Measurements from ENCODE around the gene AFAP1. TPM values are rescaled to one million over a fixed set of nuclear protein-coding genes. Genes with fewer than 3 reads are reported as not detected.

Gene AFAP1
- total and polyA plus RNA-seq, 2 donors (not counting 1 experiment from before 2014, with no cell fraction given) = 0.03 to 0.44 TPM

DNA sequence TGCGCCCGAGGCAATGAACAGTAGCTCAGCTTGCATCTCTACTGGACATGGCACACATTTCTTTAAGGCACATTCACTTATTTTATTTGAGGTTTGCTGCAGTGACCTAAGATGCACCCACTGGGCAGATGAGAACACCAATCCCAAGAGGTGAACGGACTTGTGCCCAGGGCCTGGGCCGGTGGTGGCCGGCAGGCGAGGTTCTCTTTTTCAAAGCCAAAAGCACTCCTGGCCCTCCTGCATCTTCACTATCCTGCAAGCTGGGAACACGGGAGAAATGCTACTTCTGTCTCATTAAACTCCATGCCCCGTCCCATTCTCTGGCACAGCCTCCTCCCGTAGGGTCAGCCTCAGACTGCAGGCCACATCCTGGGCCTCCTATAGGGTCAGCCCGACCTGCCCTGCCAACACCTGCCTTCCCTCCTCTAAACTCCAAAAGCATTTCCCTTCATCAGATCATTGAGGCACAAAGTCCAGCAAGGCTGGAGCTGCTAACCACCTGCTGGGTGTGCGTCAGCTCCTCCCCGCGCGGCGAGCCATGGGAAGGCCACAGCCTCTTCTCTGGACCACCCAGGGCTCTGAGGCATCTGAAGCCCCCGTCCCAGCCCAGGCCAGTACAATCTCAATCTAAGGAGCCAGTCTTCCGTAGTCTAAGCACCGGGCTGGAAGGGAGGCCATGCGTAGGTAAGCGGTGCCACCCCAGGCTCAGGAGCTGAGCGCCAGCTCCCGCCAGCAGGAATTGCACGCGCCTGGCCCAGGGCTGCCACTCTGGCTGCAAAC is 166.1 kb downstream of the AFAP1 start:
- H4K20me1 ChIP-seq (ENCODE audit: control insufficient read depth, insufficient read depth, low read length, poor library complexity, severe bottlenecking) = no peaks in the 10 kb centered on the region
- no peak for DNase-seq
- no peak overlapping the region for H3K4me3 Mint-ChIP-seq
- ChIA-PET CTCF (no interaction called here), POLR2A (no interaction called here)
- H3K4me3 ChIP-seq (ENCODE audit: control extremely low read depth in 1 of 5, extremely low read depth in 1 of 5, insufficient read depth in 1 of 5, low read depth in 2 of 5, low read length in 4 of 5) = no peak overlapping the region
- 88% methylated on average over 24 of the region's 24 CpGs for WGBS (ENCODE audit: insufficient coverage)
- H3K36me3 ChIP-seq (replicated peaks in 1 of 2; ENCODE audit: control extremely low read depth in 1 of 2, control insufficient read depth in 1 of 2, extremely low read depth in 1 of 2, insufficient read depth in 2 of 2, low read length in 1 of 2) = no peaks in the 10 kb centered on the region
- H3K27me3 ChIP-seq (replicated peaks in 1 of 4; ENCODE audit: control extremely low read depth in 1 of 4, control insufficient read depth in 3 of 4, insufficient read depth in 4 of 4, low read length in 3 of 4) = no peaks in the 10 kb centered on the region
- no peak for ATAC-seq (ENCODE audit: low read depth)
- TF ChIP-seq, protein P1, sequence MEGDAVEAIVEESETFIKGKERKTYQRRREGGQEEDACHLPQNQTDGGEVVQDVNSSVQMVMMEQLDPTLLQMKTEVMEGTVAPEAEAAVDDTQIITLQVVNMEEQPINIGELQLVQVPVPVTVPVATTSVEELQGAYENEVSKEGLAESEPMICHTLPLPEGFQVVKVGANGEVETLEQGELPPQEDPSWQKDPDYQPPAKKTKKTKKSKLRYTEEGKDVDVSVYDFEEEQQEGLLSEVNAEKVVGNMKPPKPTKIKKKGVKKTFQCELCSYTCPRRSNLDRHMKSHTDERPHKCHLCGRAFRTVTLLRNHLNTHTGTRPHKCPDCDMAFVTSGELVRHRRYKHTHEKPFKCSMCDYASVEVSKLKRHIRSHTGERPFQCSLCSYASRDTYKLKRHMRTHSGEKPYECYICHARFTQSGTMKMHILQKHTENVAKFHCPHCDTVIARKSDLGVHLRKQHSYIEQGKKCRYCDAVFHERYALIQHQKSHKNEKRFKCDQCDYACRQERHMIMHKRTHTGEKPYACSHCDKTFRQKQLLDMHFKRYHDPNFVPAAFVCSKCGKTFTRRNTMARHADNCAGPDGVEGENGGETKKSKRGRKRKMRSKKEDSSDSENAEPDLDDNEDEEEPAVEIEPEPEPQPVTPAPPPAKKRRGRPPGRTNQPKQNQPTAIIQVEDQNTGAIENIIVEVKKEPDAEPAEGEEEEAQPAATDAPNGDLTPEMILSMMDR (IDR thresholded peaks at IDR 0.05) = no peak
- TF ChIP-seq EZH2 (IDR thresholded peaks at IDR 0.05; ENCODE audit: borderline replicate concordance, insufficient read depth, low read depth, low read length, poor library complexity, severe bottlenecking) = no peak
- H3K9me3 Mint-ChIP-seq (ENCODE audit: insufficient read depth) = no peaks in the 10 kb centered on the region
- H3K4me1 ChIP-seq (ENCODE audit: control insufficient read depth in 2 of 2, insufficient read depth in 2 of 2, low read length in 2 of 2) = no peaks in the 10 kb centered on the region
- no peak overlapping the region for H3K27ac ChIP-seq (ENCODE audit: low read length in 2 of 2)
- no peaks in the 10 kb centered on the region for H3K9me3 ChIP-seq (ENCODE audit: control extremely low read depth in 1 of 3, control insufficient read depth in 2 of 3, insufficient read depth in 1 of 3, low read length in 2 of 3)
- H3K4me2 ChIP-seq (replicated peaks; ENCODE audit: low read depth, low read length, poor library complexity, severe bottlenecking) = no peak overlapping the region
- intact Hi-C loops (cut with micrococcal nuclease) = no loop called here
- no peak overlapping the region for H3K9ac ChIP-seq (ENCODE audit: low read length)
- no peaks in the 10 kb centered on the region for H3K79me2 ChIP-seq (ENCODE audit: control insufficient read depth, insufficient read depth, low read length)
- no peaks in the 10 kb centered on the region for H3K4me1 Mint-ChIP-seq
- H3K27ac Mint-ChIP-seq = no peak overlapping the region
- no peak overlapping the region for H2AFZ ChIP-seq (ENCODE audit: insufficient read depth, low read depth, low read length, poor library complexity, severe bottlenecking)
- H3K27me3 Mint-ChIP-seq = peaks cover 14% of the 10 kb centered on the region

DNA sequence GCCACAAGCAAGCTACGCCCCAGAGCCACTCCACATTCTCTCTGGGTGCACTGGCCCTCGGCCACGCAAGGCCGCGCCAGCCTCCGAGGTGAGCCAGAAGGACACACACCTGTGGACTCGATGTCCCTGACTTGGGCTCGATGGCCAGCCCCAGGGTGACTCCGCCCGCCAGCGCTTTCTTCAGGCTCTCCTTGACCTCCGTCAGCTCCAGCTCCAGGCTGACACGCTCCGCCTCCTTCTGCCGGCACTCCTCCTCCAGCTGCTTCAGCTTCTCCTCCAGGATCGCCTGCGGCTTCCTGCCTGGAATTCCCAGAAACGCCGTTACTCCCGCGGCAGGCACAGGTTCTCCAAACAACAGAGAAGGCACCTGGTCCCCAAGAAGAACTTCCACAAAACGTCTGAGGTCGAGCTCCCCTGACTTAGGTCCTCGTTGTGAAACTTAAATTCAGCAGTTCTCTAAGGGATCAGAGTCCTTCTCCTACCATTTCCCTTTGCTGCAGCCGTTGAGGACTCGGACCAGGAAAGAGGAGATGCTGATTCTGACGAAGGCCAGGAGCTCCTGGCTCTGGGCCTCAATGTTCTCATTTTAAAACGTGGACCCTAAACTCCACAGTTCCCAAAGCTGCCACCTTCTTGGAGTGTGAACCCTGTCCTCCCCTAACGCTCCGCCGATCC is 166.8 kb downstream of the AFAP1 start:
- Histone ChIP-seq H3K27me3 (replicated peaks in 1 of 4; ENCODE audit: control extremely low read depth in 1 of 4, control insufficient read depth in 3 of 4, insufficient read depth in 4 of 4, low read length in 3 of 4) (no peaks in the 10 kb centered on the region), H3K4me1 (ENCODE audit: control insufficient read depth in 2 of 2, insufficient read depth in 2 of 2, low read length in 2 of 2) (no peaks in the 10 kb centered on the region), H4K20me1 (ENCODE audit: control insufficient read depth, insufficient read depth, low read length, poor library complexity, severe bottlenecking) (no peaks in the 10 kb centered on the region), H3K79me2 (ENCODE audit: control insufficient read depth, insufficient read depth, low read length) (no peaks in the 10 kb centered on the region), H2AFZ (ENCODE audit: insufficient read depth, low read depth, low read length, poor library complexity, severe bottlenecking) (no peak overlapping the region), H3K27ac (ENCODE audit: low read length in 2 of 2) (no peak overlapping the region), H3K9ac (ENCODE audit: low read length) (no peak overlapping the region), H3K36me3 (replicated peaks in 1 of 2; ENCODE audit: control extremely low read depth in 1 of 2, control insufficient read depth in 1 of 2, extremely low read depth in 1 of 2, insufficient read depth in 2 of 2, low read length in 1 of 2) (no peaks in the 10 kb centered on the region), H3K4me2 (replicated peaks; ENCODE audit: low read depth, low read length, poor library complexity, severe bottlenecking) (no peak overlapping the region), H3K4me3 (ENCODE audit: control extremely low read depth in 1 of 5, extremely low read depth in 1 of 5, insufficient read depth in 1 of 5, low read depth in 2 of 5, low read length in 4 of 5) (no peak overlapping the region), H3K9me3 (ENCODE audit: control extremely low read depth in 1 of 3, control insufficient read depth in 2 of 3, insufficient read depth in 1 of 3, low read length in 2 of 3) (no peaks in the 10 kb centered on the region)
- ChIA-PET CTCF (no interaction called here), POLR2A (no interaction called here)
- Mint-ChIP-seq H3K27ac (no peak overlapping the region), H3K9me3 (ENCODE audit: insufficient read depth) (no peaks in the 10 kb centered on the region), H3K4me1 (no peaks in the 10 kb centered on the region), H3K4me3 (no peak overlapping the region), H3K27me3 (peaks cover 14% of the 10 kb centered on the region)
- no peak for TF ChIP-seq EZH2 (IDR thresholded peaks at IDR 0.05; ENCODE audit: borderline replicate concordance, insufficient read depth, low read depth, low read length, poor library complexity, severe bottlenecking)
- TF ChIP-seq, protein P1 (IDR thresholded peaks at IDR 0.05) = no peak
- intact Hi-C loops (cut with micrococcal nuclease) = no loop called here
- no peak for DNase-seq
- ATAC-seq (ENCODE audit: low read depth) = no peak
- 82% methylated on average over 31 of the region's 31 CpGs for WGBS (ENCODE audit: insufficient coverage)

All from B cell (primary cell).